Measurements from ENCODE around the gene CFTR.

- TF ChIP-seq CTCF (IDR thresholded peaks at IDR 0.05; ENCODE audit: insufficient read depth, low read length, poor library complexity, severe bottlenecking) (no peak), EZH2phosphoT487 (conservative IDR thresholded peaks at IDR 0.05; ENCODE audit: low read length) (no peak)
These were observed 51.9 kb downstream of the CFTR start for GRCh38 chr7:117531595-117532244.
